Trophoblast cell (in vitro differentiated cells and primary cell): ENCODE results near the gene CUX1.
"Not testable (repeated sequence)": the region's sequence is repeated elsewhere in the genome, so short reads cannot be mapped to it uniquely, and the experiment has no call there.

Experiments
- DNase-seq, 2 donors: peaks; one replicate each; pipeline ENCODE4 v3.0.0-alpha.2; 2016
- H2AFZ ChIP-seq: 2 replicates; pipeline ENCODE4 v1.6.1; 2013; ENCODE audit warnings: low read length, moderate library complexity, mild to moderate bottlenecking; ENCODE audit not compliant: insufficient read depth, poor library complexity
- H2AK5ac ChIP-seq: 2 replicates; pipeline ENCODE4 v1.6.1; 2013; ENCODE audit warnings: mild to moderate bottlenecking, low read length
- H2BK120ac ChIP-seq: 2 replicates; pipeline ENCODE4 v1.6.1; 2013; ENCODE audit warnings: low read length, mild to moderate bottlenecking, moderate library complexity; ENCODE audit not compliant: insufficient read depth, poor library complexity
- H2BK12ac ChIP-seq: 2 replicates; pipeline ENCODE4 v1.6.1; 2013; ENCODE audit warnings: mild to moderate bottlenecking, low read length, moderate library complexity
- H2BK5ac ChIP-seq: 2 replicates; pipeline ENCODE4 v1.6.1; 2013; ENCODE audit warnings: low read length, low read depth, moderate library complexity, mild to moderate bottlenecking; ENCODE audit not compliant: poor library complexity
- H3K14ac ChIP-seq: 2 replicates; pipeline ENCODE4 v1.6.1; 2013; ENCODE audit warnings: mild to moderate bottlenecking, low read length
- H3K18ac ChIP-seq: 2 replicates; pipeline ENCODE4 v1.6.1; 2013; ENCODE audit warnings: mild to moderate bottlenecking, low read length
- H3K23ac ChIP-seq: 2 replicates; pipeline ENCODE4 v1.6.1; 2013; ENCODE audit warnings: low read length
- H3K27ac ChIP-seq: 2 replicates; pipeline ENCODE4 v1.5.1; 2013; ENCODE audit warnings: low read depth, mild to moderate bottlenecking, inconsistent platforms, low read length, moderate library complexity
- H3K27me3 ChIP-seq: 2 replicates; pipeline ENCODE4 v1.6.1; 2013; ENCODE audit warnings: inconsistent platforms, mild to moderate bottlenecking, low read length, moderate library complexity; ENCODE audit not compliant: insufficient read depth
- H3K36me3 ChIP-seq, 2 experiments: 1 replicate in 1 of 2; 2 replicates in 1 of 2; pipeline ENCODE4 v1.6.1; 2013; ENCODE audit warnings: low read length in 2 of 2, mild to moderate bottlenecking in 2 of 2, moderate library complexity in 1 of 2; ENCODE audit not compliant: insufficient read depth in 2 of 2, control insufficient read depth in 1 of 2
- H3K4ac ChIP-seq: 2 replicates; pipeline ENCODE4 v1.6.1; 2013; ENCODE audit warnings: low read depth, mild to moderate bottlenecking, low read length, moderate library complexity
- H3K4me1 ChIP-seq, 2 experiments: 1 replicate in 1 of 2; 2 replicates in 1 of 2; pipeline ENCODE4 v1.6.1; 2013; ENCODE audit warnings: low read length in 2 of 2, mild to moderate bottlenecking in 2 of 2, moderate library complexity in 1 of 2; ENCODE audit not compliant: insufficient read depth in 2 of 2, control insufficient read depth in 1 of 2
- H3K4me2 ChIP-seq: 2 replicates; pipeline ENCODE4 v1.6.1; 2013; ENCODE audit warnings: inconsistent platforms, mild to moderate bottlenecking, low read length, moderate library complexity
- H3K4me3 ChIP-seq: 2 replicates; pipeline ENCODE4 v1.5.1; 2013; ENCODE audit warnings: mild to moderate bottlenecking, low read depth, low read length, inconsistent platforms
- H3K79me1 ChIP-seq: one replicate; pipeline ENCODE4 v1.6.1; 2013; ENCODE audit warnings: low read length
- H3K79me2 ChIP-seq: 2 replicates; pipeline ENCODE4 v1.6.1; 2013; ENCODE audit warnings: low read length, mild to moderate bottlenecking; ENCODE audit not compliant: control insufficient read depth, insufficient read depth, poor library complexity
- H3K9ac ChIP-seq: 2 replicates; pipeline ENCODE4 v1.6.1; 2013; ENCODE audit warnings: mild to moderate bottlenecking, low read length
- H3K9me3 ChIP-seq: 2 replicates; pipeline ENCODE4 v1.6.1; 2013; ENCODE audit warnings: low read depth, mild to moderate bottlenecking, control low read depth, inconsistent platforms, low read length; ENCODE audit not compliant: insufficient read depth
- H4K12ac ChIP-seq: 2 replicates; pipeline ENCODE4 v1.6.1; 2013; ENCODE audit warnings: low read depth, mild to moderate bottlenecking, low read length, moderate library complexity
- H4K8ac ChIP-seq: 2 replicates; pipeline ENCODE4 v1.6.1; 2013; ENCODE audit warnings: low read depth, mild to moderate bottlenecking, low read length, moderate library complexity
- H4K91ac ChIP-seq: one replicate; pipeline ENCODE4 v1.6.1; 2013; ENCODE audit warnings: low read depth, mild to moderate bottlenecking, low read length, moderate library complexity
- WGBS: extraction: QIAGEN DNeasy Blood & Tissue Kit; methylation state at CpG from one replicate; pipeline ENCODE4 v1.1.7; 2013; ENCODE audit warnings: missing lambda C conversion rate; ENCODE audit not compliant: insufficient read length, insufficient coverage; ENCODE audit errors: extremely low coverage; 5-methylcytosine and 5-hydroxymethylcytosine counted together

CUX1 gene

GRCh38 chr7:101865455-101865854 lies 48.0 kb downstream of the CUX1 start:
- no peak overlapping the region for H4K12ac ChIP-seq
- no peaks in the 10 kb centered on the region for H3K27me3 ChIP-seq
- H3K9ac ChIP-seq, result no peak overlapping the region
- H3K14ac ChIP-seq, result no peak overlapping the region
- no peak for DNase-seq
- no peak overlapping the region for H3K18ac ChIP-seq
- H3K4ac ChIP-seq, result peak overlapping the region; percentile 1
- no peak overlapping the region for H2BK120ac ChIP-seq
- H4K8ac ChIP-seq, result no peak overlapping the region
- H3K36me3 ChIP-seq, result no peaks in the 10 kb centered on the region
- H3K4me3 ChIP-seq, result no peak overlapping the region
- peaks cover 2% of the 10 kb centered on the region for H3K9me3 ChIP-seq
- no peak overlapping the region for H3K4me2 ChIP-seq
- WGBS, result no CpG with 5 or more reads among the region's 13 CpGs
- peaks cover 8% of the 10 kb centered on the region for H3K79me2 ChIP-seq
- H3K79me1 ChIP-seq, result peaks cover 8% of the 10 kb centered on the region
- no peak overlapping the region for H2BK5ac ChIP-seq
- no peak overlapping the region for H2BK12ac ChIP-seq
- H3K4me1 ChIP-seq, result peaks cover 20 to 27% of the 10 kb centered on the region in 2 experiments
- no peak overlapping the region for H3K27ac ChIP-seq
- no peak overlapping the region for H4K91ac ChIP-seq
- no peak overlapping the region for H2AFZ ChIP-seq
- H2AK5ac ChIP-seq, result no peak overlapping the region
- H3K23ac ChIP-seq, result no peak overlapping the region

GRCh38 chr7:101866328-101866727 lies 48.9 kb downstream of the CUX1 start:
- peak overlapping the region; percentile 39 for H3K4ac ChIP-seq
- no peak overlapping the region for H2BK5ac ChIP-seq
- no peak overlapping the region for H3K27ac ChIP-seq
- no peak overlapping the region for H4K91ac ChIP-seq
- H3K36me3 ChIP-seq, result no peaks in the 10 kb centered on the region
- H3K14ac ChIP-seq, result no peak overlapping the region
- H3K9me3 ChIP-seq, result peaks cover 2% of the 10 kb centered on the region
- peaks cover 10% of the 10 kb centered on the region for H3K79me2 ChIP-seq
- no peak overlapping the region for H3K9ac ChIP-seq
- H3K4me3 ChIP-seq, result no peak overlapping the region
- no peak overlapping the region for H3K4me2 ChIP-seq
- DNase-seq, result peak; percentile 84 to 85
- H2AK5ac ChIP-seq, result no peak overlapping the region
- H3K27me3 ChIP-seq, result no peaks in the 10 kb centered on the region
- no peak overlapping the region for H4K12ac ChIP-seq
- H2BK120ac ChIP-seq, result no peak overlapping the region
- H3K18ac ChIP-seq, result no peak overlapping the region
- H2BK12ac ChIP-seq, result no peak overlapping the region
- no peak overlapping the region for H3K23ac ChIP-seq
- no peak overlapping the region for H4K8ac ChIP-seq
- no CpG with 5 or more reads among the region's 8 CpGs for WGBS
- H3K79me1 ChIP-seq, result peaks cover 13% of the 10 kb centered on the region
- H3K4me1 ChIP-seq, result peaks cover 25 to 33% of the 10 kb centered on the region in 2 experiments
- no peak overlapping the region for H2AFZ ChIP-seq

GRCh38 chr7:101867265-101867664 lies 49.8 kb downstream of the CUX1 start:
- Histone ChIP-seq H3K9ac (no peak overlapping the region), H2BK120ac (no peak overlapping the region), H3K27ac (no peak overlapping the region), H3K79me1 (peaks cover 14% of the 10 kb centered on the region), H2BK12ac (no peak overlapping the region), H3K18ac (no peak overlapping the region), H3K36me3 (no peaks in the 10 kb centered on the region), H3K4me3 (no peak overlapping the region), H4K8ac (no peak overlapping the region), H3K4me2 (no peak overlapping the region), H2AK5ac (no peak overlapping the region), H3K4me1 (peaks cover 24 to 33% of the 10 kb centered on the region in 2 experiments), H2AFZ (no peak overlapping the region), H3K4ac (peak overlapping the region; percentile 39), H3K23ac (no peak overlapping the region), H3K14ac (no peak overlapping the region), H3K27me3 (no peaks in the 10 kb centered on the region), H4K12ac (no peak overlapping the region), H2BK5ac (no peak overlapping the region), H3K79me2 (peaks cover 10% of the 10 kb centered on the region), H4K91ac (no peak overlapping the region), H3K9me3 (peaks cover 2% of the 10 kb centered on the region)
- no peak for DNase-seq
- WGBS, result no CpG with 5 or more reads among the region's 12 CpGs

GRCh38 chr7:101867681-101868080 lies 50.3 kb downstream of the CUX1 start:
- H3K4ac ChIP-seq, H3K79me2 ChIP-seq, H3K27ac ChIP-seq, H2AFZ ChIP-seq, H4K8ac ChIP-seq, H3K27me3 ChIP-seq, H3K18ac ChIP-seq, H4K12ac ChIP-seq, DNase-seq, H3K9me3 ChIP-seq, H2BK120ac ChIP-seq, H3K23ac ChIP-seq, H2AK5ac ChIP-seq, H3K14ac ChIP-seq, H3K9ac ChIP-seq, H4K91ac ChIP-seq, H3K4me3 ChIP-seq, H3K36me3 ChIP-seq, H2BK5ac ChIP-seq, H2BK12ac ChIP-seq, H3K4me2 ChIP-seq: not testable (repeated sequence)
- Histone ChIP-seq H3K4me1 (peaks cover 21 to 29% of the 10 kb centered on the region in 2 experiments), H3K79me1 (peaks cover 14% of the 10 kb centered on the region)
- WGBS, result no CpG with 5 or more reads among the region's 6 CpGs
